Lung (tissue), 12 donors: ENCODE data around the gene GRXCR2. TPM values are rescaled to one million over a fixed set of nuclear protein-coding genes. Genes with fewer than 3 reads are reported as not detected.

Experiments used
- ATAC-seq: fragments of 200-7000 bp; cut with Tn5 transposase; one replicate; pipeline ENCODE4 v1.9.1; 2020; ENCODE audit warnings: moderate number of reproducible peaks; ENCODE audit not compliant: insufficient read depth, low FRiP score
- DNase-seq, 3 donors: peaks; one replicate each; pipeline ENCODE4 v3.0.0-alpha.2; 2013 to 2017
- H3K27ac ChIP-seq, 2 donors: one replicate each; pipeline ENCODE4 v1.5.1; 2013; ENCODE audit warnings: mild to moderate bottlenecking in 2 of 2, moderate library complexity in 2 of 2, control low read depth in 1 of 2, inconsistent platforms in 1 of 2, low read depth in 1 of 2, low read length in 1 of 2
- H3K27me3 ChIP-seq, 3 donors: one replicate each; pipeline ENCODE4 v1.5.1; 2013; ENCODE audit warnings: low read length in 2 of 3; ENCODE audit not compliant: control insufficient read depth in 3 of 3, insufficient read depth in 3 of 3
- H3K36me3 ChIP-seq, 4 donors: one replicate each; pipeline ENCODE4 v1.5.1; 2013; ENCODE audit warnings: low read length in 4 of 4, mild to moderate bottlenecking in 1 of 4, moderate library complexity in 1 of 4; ENCODE audit not compliant: control insufficient read depth in 4 of 4, insufficient read depth in 4 of 4
- H3K4me1 ChIP-seq, 5 donors: one replicate each; pipeline ENCODE4 v1.5.1; 2013; ENCODE audit warnings: low read length in 5 of 5, mild to moderate bottlenecking in 2 of 5, moderate library complexity in 1 of 5; ENCODE audit not compliant: control insufficient read depth in 5 of 5, insufficient read depth in 5 of 5
- H3K4me3 ChIP-seq: one replicate; pipeline ENCODE4 v1.5.1; 2013; ENCODE audit warnings: mild to moderate bottlenecking, control low read depth, moderate library complexity
- H3K9ac ChIP-seq, 2 donors: one replicate each; pipeline ENCODE4 v1.5.1; 2013; ENCODE audit warnings: low read length in 2 of 2, control low read depth in 1 of 2; ENCODE audit not compliant: insufficient read depth in 1 of 2
- H3K9me3 ChIP-seq, 4 donors: one replicate each; pipeline ENCODE4 v1.5.1; 2013; ENCODE audit warnings: low read length in 3 of 4, mild to moderate bottlenecking in 1 of 4, moderate library complexity in 1 of 4; ENCODE audit not compliant: control insufficient read depth in 4 of 4, insufficient read depth in 3 of 4
- WGBS, 2 donors: extraction: QIAGEN DNeasy Blood & Tissue Kit; methylation state at CpG; one replicate each; pipeline ENCODE4 v1.1.7; 2013; 5-methylcytosine and 5-hydroxymethylcytosine counted together
- polyA plus RNA-seq, 2 donors: library from polyadenylated mRNA; stranded (reverse); fragments of 200-250 nt; gene quantifications; one replicate each; pipeline ENCODE4 v1.2.1, GENCODE V29; 2013
- total RNA-seq, 2 donors: library from RNA; depleted of rRNA in 1 of 2; stranded (reverse); fragments of >200 nt in 1 of 2; gene quantifications; one replicate each; pipeline ENCODE4 v1.2.1, GENCODE V29; 2014 to 2021
- TF ChIP-seq, protein P1 (sequence below): IDR thresholded peaks from 2 replicates; pipeline ENCODE4 v1.5.1; 2012; ENCODE audit warnings: mild to moderate bottlenecking; ENCODE audit errors: control extremely low read depth, extremely low read depth
- donor health status: control.
- donor health status: control.
- donor health status: Bipolar disorder and iron deficiency.
- donor health status: healthy.
- donor health status: DM: yes; HTN: yes; CAD: no.

Gene GRXCR2
- total and polyA plus RNA-seq, 4 donors = not detected

GRCh38 chr5:145904743-145905142, 31.9 kb upstream of the GRXCR2 start:
- H3K9me3 ChIP-seq = no peaks in the 10 kb centered on the region
- 87 to 89% methylated on average over 5 of the region's 5 CpGs for WGBS, 2 donors
- TF ChIP-seq, protein P1, sequence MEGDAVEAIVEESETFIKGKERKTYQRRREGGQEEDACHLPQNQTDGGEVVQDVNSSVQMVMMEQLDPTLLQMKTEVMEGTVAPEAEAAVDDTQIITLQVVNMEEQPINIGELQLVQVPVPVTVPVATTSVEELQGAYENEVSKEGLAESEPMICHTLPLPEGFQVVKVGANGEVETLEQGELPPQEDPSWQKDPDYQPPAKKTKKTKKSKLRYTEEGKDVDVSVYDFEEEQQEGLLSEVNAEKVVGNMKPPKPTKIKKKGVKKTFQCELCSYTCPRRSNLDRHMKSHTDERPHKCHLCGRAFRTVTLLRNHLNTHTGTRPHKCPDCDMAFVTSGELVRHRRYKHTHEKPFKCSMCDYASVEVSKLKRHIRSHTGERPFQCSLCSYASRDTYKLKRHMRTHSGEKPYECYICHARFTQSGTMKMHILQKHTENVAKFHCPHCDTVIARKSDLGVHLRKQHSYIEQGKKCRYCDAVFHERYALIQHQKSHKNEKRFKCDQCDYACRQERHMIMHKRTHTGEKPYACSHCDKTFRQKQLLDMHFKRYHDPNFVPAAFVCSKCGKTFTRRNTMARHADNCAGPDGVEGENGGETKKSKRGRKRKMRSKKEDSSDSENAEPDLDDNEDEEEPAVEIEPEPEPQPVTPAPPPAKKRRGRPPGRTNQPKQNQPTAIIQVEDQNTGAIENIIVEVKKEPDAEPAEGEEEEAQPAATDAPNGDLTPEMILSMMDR = no peak
- H3K9ac ChIP-seq = no peak overlapping the region
- no peak overlapping the region for H3K4me3 ChIP-seq
- no peak for ATAC-seq
- H3K36me3 ChIP-seq = no peaks in the 10 kb centered on the region
- no peaks in the 10 kb centered on the region for H3K4me1 ChIP-seq
- peaks cover 0 to 4% (median 0%) of the 10 kb centered on the region in 3 donors for H3K27me3 ChIP-seq
- DNase-seq = no peak
- H3K27ac ChIP-seq = no peak overlapping the region

DNA sequence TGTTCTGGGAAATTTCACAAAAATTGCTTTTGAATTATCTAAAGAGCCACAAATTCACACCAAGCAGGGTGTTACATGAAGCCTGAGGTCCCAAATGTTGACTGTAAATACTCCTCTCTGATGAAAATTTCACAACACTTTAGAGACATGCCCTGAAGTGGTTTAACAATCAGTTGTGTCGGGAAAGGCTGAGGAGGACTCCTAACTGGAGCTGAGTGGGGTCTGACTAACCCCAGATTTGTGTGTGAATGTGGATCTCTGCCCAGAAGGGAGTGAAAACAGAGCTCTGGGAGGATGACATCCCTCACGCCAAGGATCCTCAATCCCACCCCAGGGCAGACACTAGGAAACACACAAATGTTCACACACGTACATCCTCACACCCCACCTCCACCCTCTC, 31.1 kb upstream of the GRXCR2 start:
- peak in 1 of 3 donors; percentile 25 for DNase-seq
- Histone ChIP-seq H3K27me3 (peaks cover 0 to 2% (median 0%) of the 10 kb centered on the region in 3 donors), H3K9me3 (no peaks in the 10 kb centered on the region), H3K4me3 (no peak overlapping the region), H3K9ac (no peak overlapping the region), H3K36me3 (no peaks in the 10 kb centered on the region), H3K4me1 (no peaks in the 10 kb centered on the region), H3K27ac (no peak overlapping the region)
- ATAC-seq = no peak
- WGBS, 2 donors = 67 to 77% methylated on average over 3 of the region's 3 CpGs
- TF ChIP-seq, protein P1 = no peak

- DNase-seq = no peak
- ATAC-seq = no peak
- H3K36me3 ChIP-seq = no peaks in the 10 kb centered on the region
- no peak overlapping the region for H3K27ac ChIP-seq
- H3K27me3 ChIP-seq = peaks cover 0 to 2% (median 0%) of the 10 kb centered on the region in 3 donors
- H3K9ac ChIP-seq = no peak overlapping the region
- WGBS, 2 donors = 75 to 82% methylated on average over 3 of the region's 3 CpGs
- TF ChIP-seq, protein P1 = no peak
- H3K9me3 ChIP-seq = no peaks in the 10 kb centered on the region
- no peaks in the 10 kb centered on the region for H3K4me1 ChIP-seq
- H3K4me3 ChIP-seq = no peak overlapping the region
Observed at GRCh38 chr5:145903113-145903512, 30.3 kb upstream of the GRXCR2 start.

- ATAC-seq (no peak), DNase-seq (no peak)
- TF ChIP-seq, protein P1 = no peak
- no peaks in the 10 kb centered on the region for H3K36me3 ChIP-seq
- H3K9me3 ChIP-seq = no peaks in the 10 kb centered on the region
- no peak overlapping the region for H3K27ac ChIP-seq
- peaks cover 0 to 2% (median 0%) of the 10 kb centered on the region in 3 donors for H3K27me3 ChIP-seq
- H3K9ac ChIP-seq = no peak overlapping the region
- H3K4me3 ChIP-seq = no peak overlapping the region
- 86 to 91% methylated on average over 1 of the region's 1 CpG for WGBS, 2 donors
- no peaks in the 10 kb centered on the region for H3K4me1 ChIP-seq
Observed at GRCh38 chr5:145902421-145902820, 29.6 kb upstream of the GRXCR2 start.
